ENCODE results near the gene DNASE1L1. TPM values are rescaled to one million over a fixed set of nuclear protein-coding genes. Genes with fewer than 3 reads are reported as not detected.

DNASE1L1 gene
- total and polyA plus RNA-seq, 4 donors, result 9.3 to 22.1 (median 16.7) TPM

DNA sequence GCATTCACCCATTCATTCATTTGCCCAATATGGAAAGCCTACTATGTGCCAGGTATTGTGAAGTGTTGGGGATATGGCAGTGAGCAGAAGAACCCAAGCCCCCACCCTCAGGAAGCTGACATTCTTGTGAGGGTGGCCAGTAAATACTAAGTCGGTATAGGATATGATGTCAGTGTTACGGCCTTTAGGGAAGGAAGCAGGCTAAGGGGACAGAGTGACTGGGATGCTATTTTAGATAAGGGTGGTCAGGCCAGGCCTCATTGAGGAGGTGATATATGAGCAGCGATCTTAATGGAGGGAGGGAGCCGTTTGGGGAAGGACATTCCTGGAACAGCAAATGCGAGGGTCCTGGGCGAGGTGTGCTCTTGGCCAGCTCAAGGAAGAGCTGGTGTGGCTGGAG lies 21.4 kb upstream of the DNASE1L1 start (continued):
- TF ChIP-seq, protein P1, sequence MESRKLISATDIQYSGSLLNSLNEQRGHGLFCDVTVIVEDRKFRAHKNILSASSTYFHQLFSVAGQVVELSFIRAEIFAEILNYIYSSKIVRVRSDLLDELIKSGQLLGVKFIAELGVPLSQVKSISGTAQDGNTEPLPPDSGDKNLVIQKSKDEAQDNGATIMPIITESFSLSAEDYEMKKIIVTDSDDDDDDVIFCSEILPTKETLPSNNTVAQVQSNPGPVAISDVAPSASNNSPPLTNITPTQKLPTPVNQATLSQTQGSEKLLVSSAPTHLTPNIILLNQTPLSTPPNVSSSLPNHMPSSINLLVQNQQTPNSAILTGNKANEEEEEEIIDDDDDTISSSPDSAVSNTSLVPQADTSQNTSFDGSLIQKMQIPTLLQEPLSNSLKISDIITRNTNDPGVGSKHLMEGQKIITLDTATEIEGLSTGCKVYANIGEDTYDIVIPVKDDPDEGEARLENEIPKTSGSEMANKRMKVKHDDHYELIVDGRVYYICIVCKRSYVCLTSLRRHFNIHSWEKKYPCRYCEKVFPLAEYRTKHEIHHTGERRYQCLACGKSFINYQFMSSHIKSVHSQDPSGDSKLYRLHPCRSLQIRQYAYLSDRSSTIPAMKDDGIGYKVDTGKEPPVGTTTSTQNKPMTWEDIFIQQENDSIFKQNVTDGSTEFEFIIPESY (IDR thresholded peaks at IDR 0.05), result no peak
- no peak for TF ChIP-seq JUND (IDR thresholded peaks at IDR 0.05)

DNA sequence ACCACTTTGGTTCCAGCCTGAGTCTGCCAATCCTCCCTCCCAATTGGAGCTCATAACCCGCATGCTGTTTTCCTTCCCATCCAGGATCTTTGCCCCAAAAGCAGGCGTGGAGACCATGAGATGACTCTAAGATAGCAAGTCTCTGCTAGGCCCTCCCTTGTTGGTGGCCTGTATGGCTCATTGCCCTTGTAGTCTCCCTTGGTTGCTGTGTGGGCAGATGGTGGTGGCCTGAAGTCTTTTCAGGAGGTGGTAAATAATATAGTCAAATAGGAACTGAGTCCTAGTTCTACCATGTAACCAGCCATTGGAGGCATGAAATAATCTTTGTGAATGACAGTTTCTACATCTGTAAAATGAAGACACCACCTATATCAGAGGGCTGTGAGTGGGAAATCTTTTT lies 20.7 kb upstream of the DNASE1L1 start:
- no peak for DNase-seq (ENCODE audit: low spot score)
- Histone ChIP-seq H3K36me3 (ENCODE audit: control insufficient read depth in 4 of 4, insufficient read depth in 3 of 4, low read depth in 1 of 4, low read length in 3 of 4) (peaks cover 3 to 8% (median 5%) of the 10 kb centered on the region in 4 donors), H3K27me3 (ENCODE audit: control insufficient read depth in 4 of 4, insufficient read depth in 4 of 4, low read length in 3 of 4) (no peaks in the 10 kb centered on the region), H3K27ac (ENCODE audit: low read depth in 1 of 2, low read length in 2 of 2) (no peak overlapping the region), H3K4me3 (ENCODE audit: low read depth in 1 of 3, low read length in 3 of 3) (no peak overlapping the region), H3K9me3 (ENCODE audit: control insufficient read depth in 4 of 4, low read length in 3 of 4) (no peaks in the 10 kb centered on the region), H3K9ac (ENCODE audit: low read depth in 1 of 2, low read length in 2 of 2) (no peak overlapping the region), H3K4me1 (ENCODE audit: control insufficient read depth in 4 of 4, insufficient read depth in 4 of 4, low read length in 3 of 4) (peaks cover 4 to 18% (median 5%) of the 10 kb centered on the region in 4 donors)
- 91% methylated on average over 2 of the region's 2 CpGs for WGBS
- no peak for TF ChIP-seq EGR1 (IDR thresholded peaks at IDR 0.05; ENCODE audit: low read depth in 2 of 2)
- TF ChIP-seq GABPA (IDR thresholded peaks at IDR 0.05 in 1 of 2, conservative IDR thresholded peaks at IDR 0.05 in 1 of 2), result no peak
- TF ChIP-seq, protein P2, sequence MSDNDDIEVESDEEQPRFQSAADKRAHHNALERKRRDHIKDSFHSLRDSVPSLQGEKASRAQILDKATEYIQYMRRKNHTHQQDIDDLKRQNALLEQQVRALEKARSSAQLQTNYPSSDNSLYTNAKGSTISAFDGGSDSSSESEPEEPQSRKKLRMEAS (IDR thresholded peaks at IDR 0.05), result no peak
- TF ChIP-seq, protein P3, sequence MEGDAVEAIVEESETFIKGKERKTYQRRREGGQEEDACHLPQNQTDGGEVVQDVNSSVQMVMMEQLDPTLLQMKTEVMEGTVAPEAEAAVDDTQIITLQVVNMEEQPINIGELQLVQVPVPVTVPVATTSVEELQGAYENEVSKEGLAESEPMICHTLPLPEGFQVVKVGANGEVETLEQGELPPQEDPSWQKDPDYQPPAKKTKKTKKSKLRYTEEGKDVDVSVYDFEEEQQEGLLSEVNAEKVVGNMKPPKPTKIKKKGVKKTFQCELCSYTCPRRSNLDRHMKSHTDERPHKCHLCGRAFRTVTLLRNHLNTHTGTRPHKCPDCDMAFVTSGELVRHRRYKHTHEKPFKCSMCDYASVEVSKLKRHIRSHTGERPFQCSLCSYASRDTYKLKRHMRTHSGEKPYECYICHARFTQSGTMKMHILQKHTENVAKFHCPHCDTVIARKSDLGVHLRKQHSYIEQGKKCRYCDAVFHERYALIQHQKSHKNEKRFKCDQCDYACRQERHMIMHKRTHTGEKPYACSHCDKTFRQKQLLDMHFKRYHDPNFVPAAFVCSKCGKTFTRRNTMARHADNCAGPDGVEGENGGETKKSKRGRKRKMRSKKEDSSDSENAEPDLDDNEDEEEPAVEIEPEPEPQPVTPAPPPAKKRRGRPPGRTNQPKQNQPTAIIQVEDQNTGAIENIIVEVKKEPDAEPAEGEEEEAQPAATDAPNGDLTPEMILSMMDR (IDR thresholded peaks at IDR 0.05; ENCODE audit: low read depth, low read length, missing input control), result no peak
- TF ChIP-seq JUND (IDR thresholded peaks at IDR 0.05), result no peak
- TF ChIP-seq, protein P1 (IDR thresholded peaks at IDR 0.05), result no peak
- TF ChIP-seq, protein P4, sequence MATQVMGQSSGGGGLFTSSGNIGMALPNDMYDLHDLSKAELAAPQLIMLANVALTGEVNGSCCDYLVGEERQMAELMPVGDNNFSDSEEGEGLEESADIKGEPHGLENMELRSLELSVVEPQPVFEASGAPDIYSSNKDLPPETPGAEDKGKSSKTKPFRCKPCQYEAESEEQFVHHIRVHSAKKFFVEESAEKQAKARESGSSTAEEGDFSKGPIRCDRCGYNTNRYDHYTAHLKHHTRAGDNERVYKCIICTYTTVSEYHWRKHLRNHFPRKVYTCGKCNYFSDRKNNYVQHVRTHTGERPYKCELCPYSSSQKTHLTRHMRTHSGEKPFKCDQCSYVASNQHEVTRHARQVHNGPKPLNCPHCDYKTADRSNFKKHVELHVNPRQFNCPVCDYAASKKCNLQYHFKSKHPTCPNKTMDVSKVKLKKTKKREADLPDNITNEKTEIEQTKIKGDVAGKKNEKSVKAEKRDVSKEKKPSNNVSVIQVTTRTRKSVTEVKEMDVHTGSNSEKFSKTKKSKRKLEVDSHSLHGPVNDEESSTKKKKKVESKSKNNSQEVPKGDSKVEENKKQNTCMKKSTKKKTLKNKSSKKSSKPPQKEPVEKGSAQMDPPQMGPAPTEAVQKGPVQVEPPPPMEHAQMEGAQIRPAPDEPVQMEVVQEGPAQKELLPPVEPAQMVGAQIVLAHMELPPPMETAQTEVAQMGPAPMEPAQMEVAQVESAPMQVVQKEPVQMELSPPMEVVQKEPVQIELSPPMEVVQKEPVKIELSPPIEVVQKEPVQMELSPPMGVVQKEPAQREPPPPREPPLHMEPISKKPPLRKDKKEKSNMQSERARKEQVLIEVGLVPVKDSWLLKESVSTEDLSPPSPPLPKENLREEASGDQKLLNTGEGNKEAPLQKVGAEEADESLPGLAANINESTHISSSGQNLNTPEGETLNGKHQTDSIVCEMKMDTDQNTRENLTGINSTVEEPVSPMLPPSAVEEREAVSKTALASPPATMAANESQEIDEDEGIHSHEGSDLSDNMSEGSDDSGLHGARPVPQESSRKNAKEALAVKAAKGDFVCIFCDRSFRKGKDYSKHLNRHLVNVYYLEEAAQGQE (IDR thresholded peaks at IDR 0.05), result no peak
- TF ChIP-seq YY1 (IDR thresholded peaks at IDR 0.05), result no peak
- no peak for TF ChIP-seq RXRA (IDR thresholded peaks at IDR 0.05)
- no peak for TF ChIP-seq TAF1 (conservative IDR thresholded peaks at IDR 0.05)
- TF ChIP-seq, protein P5, sequence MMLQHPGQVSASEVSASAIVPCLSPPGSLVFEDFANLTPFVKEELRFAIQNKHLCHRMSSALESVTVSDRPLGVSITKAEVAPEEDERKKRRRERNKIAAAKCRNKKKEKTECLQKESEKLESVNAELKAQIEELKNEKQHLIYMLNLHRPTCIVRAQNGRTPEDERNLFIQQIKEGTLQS (IDR thresholded peaks at IDR 0.05), result no peak
- no peak for TF ChIP-seq SP1 (IDR thresholded peaks at IDR 0.05)
- no peak for TF ChIP-seq RAD21 (IDR thresholded peaks at IDR 0.05)
- no peak for TF ChIP-seq HNF4A (conservative IDR thresholded peaks at IDR 0.05)
- TF ChIP-seq FOXA1 (IDR thresholded peaks at IDR 0.05), result no peak
- no peak for TF ChIP-seq NR2F2 (IDR thresholded peaks at IDR 0.05)
